Heart left ventricle (tissue), 13 donors: ENCODE measurements around the gene NAPA.

Experiments
- CTCF ChIP-seq, 12 donors: fragments of 200-600 bp; sonication (generic) in 4 of 12; IDR thresholded peaks; one replicate each; pipeline versions ENCODE4 v1.5.0 to v1.8.0; 2018 to 2022; ENCODE audit warnings: antibody characterized with exemption in 12 of 12, mild to moderate bottlenecking in 5 of 12
- POLR2A ChIP-seq, 2 donors: fragments of 450-650 bp; IDR thresholded peaks; one replicate each; pipeline ENCODE4 v1.6.1; 2017; ENCODE audit warnings: antibody characterized with exemption in 2 of 2, mild to moderate bottlenecking in 2 of 2, moderate library complexity in 2 of 2
- donor health status: ischemic (EF 13 %, LVEDD 7.1; RV severe dilation, severe dysfunction).
- donor health status: DM: no; HTN: yes; CAD: no.
- donor health status: DM: no; HTN: no; CAD: no.
- donor health status: ischemic (EF 25% LVEDD 6.9; RV normal size, moderate dysfunction).
- donor health status: ischemic (EF 25% LVEDD 5.7; RV mildly dilated, moderate dysfunction).
- donor health status: ischemic (EF 35%, LVEDD 5.7; RV mildly dilated, moderate dysfunction).
- donor health status: nonischemic (EF 11% LVEDD 7.7; RV severe dilation, severe dysfunction).
- donor health status: DM: yes; HTN: yes; CAD: no.
- donor health status: PGD.
- donor health status: ischemic (EF 29% LVEDD 5.4; RV normal size, mild dysfunction).
- donor health status: nonischemic (EF 23%, LVEDD 6.1; RV moderate dilation, normal function).

- TF ChIP-seq CTCF (IDR thresholded peaks at IDR 0.05): no peak
- TF ChIP-seq POLR2A (IDR thresholded peaks at IDR 0.05): no peak
Measured at GRCh38 chr19:47480658-47481057, 34.2 kb downstream of the NAPA start.
